ENCODE measurements around the gene GGACT. TPM values are rescaled to one million over a fixed set of nuclear protein-coding genes. Genes with fewer than 3 reads are reported as not detected.
A peak's percentile ranks its signal among the peaks of the same experiment; 100 is the strongest.

Gene GGACT
- polyA plus RNA-seq, 1 donor from 2014 or later = 5.8 TPM

- H3K27me3 Mint-ChIP-seq = peaks cover 2% of the 10 kb centered on the region
- no peak overlapping the region for H3K27ac Mint-ChIP-seq
- H3K9me3 Mint-ChIP-seq = no peaks in the 10 kb centered on the region
- H3K4me3 Mint-ChIP-seq = no peak overlapping the region
- H3K36me3 Mint-ChIP-seq = peaks cover 1% of the 10 kb centered on the region
- peaks cover 2 to 8% (median 8%) of the 10 kb centered on the region in 3 donors for H3K4me1 Mint-ChIP-seq
These were observed 65.2 kb downstream of the GGACT start for GRCh38 chr13:100523411-100523810.

- Mint-ChIP-seq H3K27me3 (peaks cover 2% of the 10 kb centered on the region), H3K9me3 (no peaks in the 10 kb centered on the region), H3K27ac (no peak overlapping the region), H3K36me3 (peaks cover 1% of the 10 kb centered on the region), H3K4me1 (peaks cover 2 to 8% (median 8%) of the 10 kb centered on the region in 3 donors), H3K4me3 (no peak overlapping the region)
These were observed 65.8 kb downstream of the GGACT start for GRCh38 chr13:100522618-100523309.

GRCh38 chr13:100521851-100522617 is 66.6 kb downstream of the GGACT start:
- H3K27me3 Mint-ChIP-seq = peaks cover 2% of the 10 kb centered on the region
- H3K4me1 Mint-ChIP-seq = peaks cover 2 to 8% (median 8%) of the 10 kb centered on the region in 3 donors
- peak overlapping the region in 2 of 4 donors; percentile 29 to 30 for H3K4me3 Mint-ChIP-seq
- no peaks in the 10 kb centered on the region for H3K9me3 Mint-ChIP-seq
- peaks cover 1% of the 10 kb centered on the region for H3K36me3 Mint-ChIP-seq
- H3K27ac Mint-ChIP-seq = no peak overlapping the region

- peak overlapping the region in 3 of 4 donors; percentile 16 to 65 (median 30) for H3K4me3 Mint-ChIP-seq
- H3K9me3 Mint-ChIP-seq = no peaks in the 10 kb centered on the region
- H3K36me3 Mint-ChIP-seq = peaks cover 3% of the 10 kb centered on the region
- peaks cover 2% of the 10 kb centered on the region for H3K27me3 Mint-ChIP-seq
- peaks cover 2 to 8% (median 8%) of the 10 kb centered on the region in 3 donors for H3K4me1 Mint-ChIP-seq
- H3K27ac Mint-ChIP-seq = no peak overlapping the region
These were observed 67.4 kb downstream of the GGACT start for GRCh38 chr13:100520936-100521850.

- no peak overlapping the region for H3K4me3 Mint-ChIP-seq
- H3K9me3 Mint-ChIP-seq = no peaks in the 10 kb centered on the region
- H3K36me3 Mint-ChIP-seq = peaks cover 3% of the 10 kb centered on the region
- peaks cover 2% of the 10 kb centered on the region for H3K27me3 Mint-ChIP-seq
- H3K27ac Mint-ChIP-seq = no peak overlapping the region
- H3K4me1 Mint-ChIP-seq = peaks cover 6 to 8% (median 8%) of the 10 kb centered on the region in 3 donors
These were observed 69.0 kb downstream of the GGACT start for GRCh38 chr13:100519626-100520025.

GRCh38 chr13:100518394-100519062 is 70.1 kb downstream of the GGACT start:
- Mint-ChIP-seq H3K27me3 (peaks cover 2% of the 10 kb centered on the region), H3K27ac (no peak overlapping the region), H3K36me3 (peaks cover 2% of the 10 kb centered on the region), H3K4me3 (no peak overlapping the region), H3K4me1 (peaks cover 8 to 11% (median 8%) of the 10 kb centered on the region in 3 donors), H3K9me3 (no peaks in the 10 kb centered on the region)

- Mint-ChIP-seq H3K4me1 (peaks cover 8 to 11% (median 8%) of the 10 kb centered on the region in 3 donors), H3K36me3 (peaks cover 4% of the 10 kb centered on the region), H3K27ac (no peak overlapping the region), H3K9me3 (no peaks in the 10 kb centered on the region), H3K27me3 (no peaks in the 10 kb centered on the region), H3K4me3 (peak overlapping the region in 1 of 4 donors; percentile 9)
These were observed 70.9 kb downstream of the GGACT start for GRCh38 chr13:100517728-100518127.

GRCh38 chr13:100517135-100517534 is 71.5 kb downstream of the GGACT start:
- peaks cover 8 to 11% (median 8%) of the 10 kb centered on the region in 3 donors for H3K4me1 Mint-ChIP-seq
- no peaks in the 10 kb centered on the region for H3K27me3 Mint-ChIP-seq
- H3K27ac Mint-ChIP-seq = no peak overlapping the region
- H3K4me3 Mint-ChIP-seq = no peak overlapping the region
- H3K9me3 Mint-ChIP-seq = no peaks in the 10 kb centered on the region
- peaks cover 4% of the 10 kb centered on the region for H3K36me3 Mint-ChIP-seq

GRCh38 chr13:100515410-100515800 is 73.2 kb downstream of the GGACT start:
- Mint-ChIP-seq H3K36me3 (peaks cover 4% of the 10 kb centered on the region), H3K4me1 (peaks cover 0 to 5% (median 5%) of the 10 kb centered on the region in 3 donors), H3K4me3 (no peak overlapping the region), H3K27me3 (no peaks in the 10 kb centered on the region), H3K27ac (no peak overlapping the region), H3K9me3 (no peaks in the 10 kb centered on the region)

GRCh38 chr13:100514788-100515409 is 73.7 kb downstream of the GGACT start:
- peaks cover 0 to 5% (median 5%) of the 10 kb centered on the region in 3 donors for H3K4me1 Mint-ChIP-seq
- peak overlapping the region in 1 of 3 donors; percentile 16 for H3K27ac Mint-ChIP-seq
- peak overlapping the region in 1 of 4 donors; percentile 52 for H3K4me3 Mint-ChIP-seq
- peaks cover 4% of the 10 kb centered on the region for H3K36me3 Mint-ChIP-seq
- no peaks in the 10 kb centered on the region for H3K27me3 Mint-ChIP-seq
- no peaks in the 10 kb centered on the region for H3K9me3 Mint-ChIP-seq

GRCh38 chr13:100513987-100514670 is 74.5 kb downstream of the GGACT start:
- no peak overlapping the region for H3K4me3 Mint-ChIP-seq
- H3K36me3 Mint-ChIP-seq = peaks cover 4% of the 10 kb centered on the region

GRCh38 chr13:100513171-100513570 is 75.4 kb downstream of the GGACT start:
- Mint-ChIP-seq H3K9me3 (no peaks in the 10 kb centered on the region), H3K27ac (no peak overlapping the region), H3K27me3 (no peaks in the 10 kb centered on the region), H3K4me1 (peaks cover 0 to 5% (median 5%) of the 10 kb centered on the region in 3 donors), H3K36me3 (peaks cover 4% of the 10 kb centered on the region), H3K4me3 (no peak overlapping the region)

More at GRCh38 chr13:100513987-100514670, 74.5 kb downstream of the GGACT start:
- H3K9me3 Mint-ChIP-seq = no peaks in the 10 kb centered on the region
- peaks cover 0 to 5% (median 5%) of the 10 kb centered on the region in 3 donors for H3K4me1 Mint-ChIP-seq
- H3K27me3 Mint-ChIP-seq = no peaks in the 10 kb centered on the region
- H3K27ac Mint-ChIP-seq = no peak overlapping the region

GRCh38 chr13:100512422-100512821 is 76.2 kb downstream of the GGACT start:
- Mint-ChIP-seq H3K9me3 (no peaks in the 10 kb centered on the region), H3K27ac (no peak overlapping the region), H3K36me3 (peaks cover 4% of the 10 kb centered on the region), H3K4me1 (peaks cover 0 to 5% (median 5%) of the 10 kb centered on the region in 3 donors), H3K4me3 (no peak overlapping the region), H3K27me3 (no peaks in the 10 kb centered on the region)

All from IgD-negative memory B cell (primary cell).